ENCODE measurements around the gene TNRC6B.
"Not testable (repeated sequence)": the region's sequence is repeated elsewhere in the genome, so short reads cannot be mapped to it uniquely, and the experiment has no call there.

TNRC6B gene

GRCh38 chr22:40300316-40300715 lies 122.6 kb downstream of the TNRC6B start:
- DNase-seq (ENCODE audit: low spot score): no peak

- DNase-seq (ENCODE audit: low spot score): no peak
These were observed 123.4 kb downstream of the TNRC6B start for GRCh38 chr22:40300884-40301672.

GRCh38 chr22:40302149-40302548 lies 124.4 kb downstream of the TNRC6B start:
- no peak for DNase-seq (ENCODE audit: low spot score)

GRCh38 chr22:40305625-40306024 lies 127.9 kb downstream of the TNRC6B start:
- no peak for DNase-seq (ENCODE audit: low spot score)

- no peak for DNase-seq (ENCODE audit: low spot score)
These were observed 131.4 kb downstream of the TNRC6B start for GRCh38 chr22:40308999-40309573.

GRCh38 chr22:40309631-40310030 lies 131.9 kb downstream of the TNRC6B start:
- no peak for DNase-seq (ENCODE audit: low spot score)

GRCh38 chr22:40310081-40310767 lies 132.5 kb downstream of the TNRC6B start:
- peak; percentile 70 for DNase-seq (ENCODE audit: low spot score)

GRCh38 chr22:40310768-40311120 lies 133.0 kb downstream of the TNRC6B start:
- DNase-seq (ENCODE audit: low spot score): no peak

GRCh38 chr22:40311646-40312045 lies 133.9 kb downstream of the TNRC6B start:
- DNase-seq (ENCODE audit: low spot score): not testable (repeated sequence)

GRCh38 chr22:40312050-40312449 lies 134.3 kb downstream of the TNRC6B start:
- DNase-seq (ENCODE audit: low spot score): no peak

GRCh38 chr22:40313007-40313406 lies 135.3 kb downstream of the TNRC6B start:
- DNase-seq (ENCODE audit: low spot score): no peak

- DNase-seq (ENCODE audit: low spot score): no peak
These were observed 136.3 kb downstream of the TNRC6B start for GRCh38 chr22:40314041-40314440.

- no peak for DNase-seq (ENCODE audit: low spot score)
These were observed 143.0 kb downstream of the TNRC6B start for GRCh38 chr22:40320687-40321086.

GRCh38 chr22:40322021-40322420 lies 144.3 kb downstream of the TNRC6B start:
- no peak for DNase-seq (ENCODE audit: low spot score)

GRCh38 chr22:40322818-40323447 lies 145.2 kb downstream of the TNRC6B start:
- DNase-seq (ENCODE audit: low spot score): no peak

- no peak for DNase-seq (ENCODE audit: low spot score)
These were observed 146.0 kb downstream of the TNRC6B start for GRCh38 chr22:40323681-40324171.

- no peak for DNase-seq (ENCODE audit: low spot score)
These were observed 147.0 kb downstream of the TNRC6B start for GRCh38 chr22:40324468-40325305.

- no peak for DNase-seq (ENCODE audit: low spot score)
These were observed 147.6 kb downstream of the TNRC6B start for GRCh38 chr22:40325315-40325714.

- DNase-seq (ENCODE audit: low spot score): no peak
These were observed 149.4 kb downstream of the TNRC6B start for GRCh38 chr22:40326905-40327735.

- DNase-seq (ENCODE audit: low spot score): no peak
These were observed 151.1 kb downstream of the TNRC6B start for GRCh38 chr22:40328546-40329456.

All from hepatic stellate cell (primary cell).